Cardiac atrium fibroblast (primary cell): ENCODE measurements around the gene KRTCAP2. TPM values are rescaled to one million over a fixed set of nuclear protein-coding genes. Genes with fewer than 3 reads are reported as not detected.

Experiments used
- total RNA-seq: library from RNA; depleted of rRNA; stranded (reverse); fragments of >200 nt; gene quantifications from 2 replicates; pipeline ENCODE4 v1.2.3, GENCODE V29; 2015

KRTCAP2 gene
- total RNA-seq = 139 and 169 TPM in 2 replicates

GRCh38 chr1:155172732-155173477, at the start of gene KRTCAP2:
Gene KRTCAP2, minus strand, starts transcription at chr1:155173304. Its CDS starts 80 bp downstream, at chr1:155173224.

GRCh38 chr1:155208541-155209311, 35.6 kb upstream of the KRTCAP2 start, which contains the start of gene MTX1:
Gene MTX1, plus strand, starts transcription at chr1:155208695. Its CDS starts 110 bp downstream, at chr1:155208805.

GRCh38 chr1:155207806-155208540, 34.9 kb upstream of the KRTCAP2 start, which contains the start of gene THBS3:
Gene THBS3, minus strand, starts transcription at chr1:155207897. Its CDS starts 21 bp downstream, at chr1:155207876.

GRCh38 chr1:155173478-155174323, 597 bp upstream of the KRTCAP2 start, which contains the start of gene TRIM46:
Gene TRIM46, plus strand, starts transcription at chr1:155173849. Its CDS starts 118 bp downstream, at chr1:155173967.

GRCh38 chr1:155139895-155140629, 33.0 kb downstream of the KRTCAP2 start, which contains the start of gene DPM3:
Gene DPM3, minus strand, starts transcription at chr1:155140531. Its CDS starts 291 bp downstream, at chr1:155140240.

GRCh38 chr1:155135415-155136028, 37.6 kb downstream of the KRTCAP2 start, which contains the start of gene SLC50A1:
Gene SLC50A1, plus strand, starts transcription at chr1:155135852. Its CDS starts 60 bp downstream, at chr1:155135912.

GRCh38 chr1:155127105-155127966, 45.8 kb downstream of the KRTCAP2 start, which contains the start of gene EFNA1:
Gene EFNA1, plus strand, starts transcription at chr1:155127876. Its CDS starts 102 bp downstream, at chr1:155127978.

Other genes starting within 250 kb of the KRTCAP2 start
- gene PMVK, start 236.6 kb downstream of the KRTCAP2 start, total RNA-seq = 6.3 and 11.2 TPM in 2 replicates
- 56.7 and 64.0 TPM in 2 replicates for gene PBXIP1, start 217.2 kb downstream of the KRTCAP2 start, total RNA-seq
- gene PYGO2, start 211.5 kb downstream of the KRTCAP2 start, total RNA-seq = 7.8 and 10.7 TPM in 2 replicates
- 311 and 372 TPM in 2 replicates for gene SHC1, start 202.6 kb downstream of the KRTCAP2 start, total RNA-seq
- 22.6 and 37.6 TPM in 2 replicates for gene CKS1B, start 198.6 kb downstream of the KRTCAP2 start, total RNA-seq
- gene FLAD1, start 190.0 kb downstream of the KRTCAP2 start, total RNA-seq = 19.6 and 24.9 TPM in 2 replicates
- gene LENEP, start 179.7 kb downstream of the KRTCAP2 start, total RNA-seq = not detected in 2 replicates
- gene ZBTB7B, start 170.5 kb downstream of the KRTCAP2 start, total RNA-seq = 13.9 and 16.8 TPM in 2 replicates
- gene DCST2, start 139.5 kb downstream of the KRTCAP2 start, total RNA-seq = 0.18 TPM in 1 of 2 replicates, not detected in the other
- not detected in 2 replicates for gene DCST1, start 139.5 kb downstream of the KRTCAP2 start, total RNA-seq
- gene ADAM15, start 122.0 kb downstream of the KRTCAP2 start, total RNA-seq = 125 and 162 TPM in 2 replicates
- 5.8 and 8.5 TPM in 2 replicates for gene EFNA4, start 109.6 kb downstream of the KRTCAP2 start, total RNA-seq
- gene EFNA3, start 94.5 kb downstream of the KRTCAP2 start, total RNA-seq = 0.90 and 2.8 TPM in 2 replicates
- gene EFNA1, start 45.4 kb downstream of the KRTCAP2 start, total RNA-seq = 5.8 and 12.2 TPM in 2 replicates
- 36.6 and 43.5 TPM in 2 replicates for gene SLC50A1, start 37.5 kb downstream of the KRTCAP2 start, total RNA-seq
- gene DPM3, start 32.8 kb downstream of the KRTCAP2 start, total RNA-seq = 26.9 and 50.1 TPM in 2 replicates
- 0.97 and 1.1 TPM in 2 replicates for gene TRIM46, start 545 bp upstream of the KRTCAP2 start, total RNA-seq
- gene THBS3, start 34.6 kb upstream of the KRTCAP2 start, total RNA-seq = 11.9 and 14.7 TPM in 2 replicates
- 46.0 and 73.2 TPM in 2 replicates for gene MTX1, start 35.4 kb upstream of the KRTCAP2 start, total RNA-seq
- 6.6 and 7.6 TPM in 2 replicates for gene ENTREP3, start 82.2 kb upstream of the KRTCAP2 start, total RNA-seq
- 67.5 and 116 TPM in 2 replicates for gene SCAMP3, start 89.1 kb upstream of the KRTCAP2 start, total RNA-seq
- gene CLK2, start 100.2 kb upstream of the KRTCAP2 start, total RNA-seq = 22.2 and 25.6 TPM in 2 replicates
- under 0.01 and 0.90 TPM in 2 replicates for gene HCN3, start 104.2 kb upstream of the KRTCAP2 start, total RNA-seq
- not detected in 2 replicates for gene PKLR, start 128.1 kb upstream of the KRTCAP2 start, total RNA-seq
- 160 and 262 TPM in 2 replicates for gene FDPS, start 135.6 kb upstream of the KRTCAP2 start, total RNA-seq
- 22.4 and 38.1 TPM in 2 replicates for gene RUSC1, start 147.6 kb upstream of the KRTCAP2 start, total RNA-seq